RWPE1 (cell line): Measurements from ENCODE around the gene CYBC1.
"Not testable (repeated sequence)": the region's sequence is repeated elsewhere in the genome, so short reads cannot be mapped to it uniquely, and the experiment has no call there.

ENCODE experiments used
- CTCF ChIA-PET: fragments of 350-600 bp; sonication (Branson Sonifier 250); formaldehyde crosslinking; extraction: SDS; loops from one replicate; lab custom pipeline; 2021; lab: Yijun Ruan, JAX
- POLR2A ChIA-PET: fragments of 400-600 bp; formaldehyde crosslinking; extraction: SDS; loops from one replicate; lab custom pipeline; 2020; ENCODE audit warnings: antibody characterized with exemption; ENCODE audit not compliant: low non-redundant PET; lab: Yijun Ruan, JAX
- DNase-seq: peaks from one replicate; pipeline ENCODE4 v3.0.0; 2012; ENCODE audit warnings: low spot score
- H3K27ac ChIP-seq: fragments of 450-650 bp; 2 replicates; pipeline ENCODE4 v1.5.1; 2017
- TF ChIP-seq, protein P1 (sequence below): fragments of 450-650 bp; conservative IDR thresholded peaks from 2 replicates; pipeline ENCODE4 v1.5.1; 2017; ENCODE audit warnings: low read depth, mild to moderate bottlenecking

The CYBC1 gene

GRCh38 chr17:82468692-82469091 is 18.1 kb upstream of the CYBC1 start:
- TF ChIP-seq, protein P1, sequence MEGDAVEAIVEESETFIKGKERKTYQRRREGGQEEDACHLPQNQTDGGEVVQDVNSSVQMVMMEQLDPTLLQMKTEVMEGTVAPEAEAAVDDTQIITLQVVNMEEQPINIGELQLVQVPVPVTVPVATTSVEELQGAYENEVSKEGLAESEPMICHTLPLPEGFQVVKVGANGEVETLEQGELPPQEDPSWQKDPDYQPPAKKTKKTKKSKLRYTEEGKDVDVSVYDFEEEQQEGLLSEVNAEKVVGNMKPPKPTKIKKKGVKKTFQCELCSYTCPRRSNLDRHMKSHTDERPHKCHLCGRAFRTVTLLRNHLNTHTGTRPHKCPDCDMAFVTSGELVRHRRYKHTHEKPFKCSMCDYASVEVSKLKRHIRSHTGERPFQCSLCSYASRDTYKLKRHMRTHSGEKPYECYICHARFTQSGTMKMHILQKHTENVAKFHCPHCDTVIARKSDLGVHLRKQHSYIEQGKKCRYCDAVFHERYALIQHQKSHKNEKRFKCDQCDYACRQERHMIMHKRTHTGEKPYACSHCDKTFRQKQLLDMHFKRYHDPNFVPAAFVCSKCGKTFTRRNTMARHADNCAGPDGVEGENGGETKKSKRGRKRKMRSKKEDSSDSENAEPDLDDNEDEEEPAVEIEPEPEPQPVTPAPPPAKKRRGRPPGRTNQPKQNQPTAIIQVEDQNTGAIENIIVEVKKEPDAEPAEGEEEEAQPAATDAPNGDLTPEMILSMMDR, result no peak
- no peak overlapping the region for H3K27ac ChIP-seq
- ChIA-PET CTCF (no interaction called here), POLR2A (no interaction called here)
- DNase-seq, result no peak

GRCh38 chr17:82465023-82465603 is 14.6 kb upstream of the CYBC1 start:
- TF ChIP-seq, protein P1, result no peak
- peak overlapping the region; percentile 16 for H3K27ac ChIP-seq
- ChIA-PET POLR2A (no interaction called here), CTCF (no interaction called here)
- DNase-seq, result no peak

DNA sequence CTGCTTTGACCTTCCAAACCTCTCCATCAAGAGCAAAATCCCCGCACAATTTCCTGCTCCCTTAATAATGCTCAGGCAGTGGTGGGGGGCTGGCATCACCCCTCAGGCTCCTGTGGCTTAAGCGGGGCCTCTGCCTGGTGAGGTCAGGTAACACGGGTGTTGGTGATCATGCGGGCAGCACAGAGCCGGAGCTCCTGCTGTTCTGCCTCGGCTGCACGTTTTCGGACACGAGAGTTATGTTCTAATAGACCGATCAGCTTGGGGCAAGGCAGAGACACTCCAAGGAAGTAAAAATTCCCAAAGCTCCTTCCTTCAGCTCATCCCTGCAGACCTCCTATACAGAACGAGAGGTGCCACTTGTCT is 14.0 kb upstream of the CYBC1 start:
- POLR2A ChIA-PET, result no interaction called here
- TF ChIP-seq, protein P1, result no peak
- H3K27ac ChIP-seq, result peak overlapping the region; percentile 16
- no peak for DNase-seq
- CTCF ChIA-PET, result interaction anchor here (0.6 kb wide), 1 partner anchor 90 kb away, joined by 3 read pairs; no protein-coding TSS in a partner anchor

GRCh38 chr17:82463925-82464566 is 13.5 kb upstream of the CYBC1 start:
- TF ChIP-seq, protein P1, result no peak
- POLR2A ChIA-PET, result no interaction called here
- DNase-seq, result no peak
- peak overlapping the region; percentile 16 for H3K27ac ChIP-seq
- CTCF ChIA-PET, result interaction anchor here (0.6 kb wide), 3 partner anchors 15 to 90 kb away, joined by 3 read pairs; no protein-coding TSS in a partner anchor

- H3K27ac ChIP-seq, result peak overlapping the region; percentile 16
- ChIA-PET CTCF (interaction anchor here (0.6 kb wide), 1 partner anchor 74 kb away, joined by 3 read pairs; no protein-coding TSS in a partner anchor), POLR2A (no interaction called here)
- DNase-seq, result no peak
- TF ChIP-seq, protein P1, result no peak
These were observed 12.8 kb upstream of the CYBC1 start for GRCh38 chr17:82463391-82463790.

- no peak for DNase-seq
- CTCF ChIA-PET, result no interaction called here
- H3K27ac ChIP-seq, result peak overlapping the region; percentile 27
- POLR2A ChIA-PET, result interaction anchor here (0.6 kb wide), 1 partner anchor 35 kb away, joined by 4 read pairs; no protein-coding TSS in a partner anchor
- TF ChIP-seq, protein P1, result no peak
These were observed 11.4 kb upstream of the CYBC1 start for GRCh38 chr17:82461827-82462524.

DNA sequence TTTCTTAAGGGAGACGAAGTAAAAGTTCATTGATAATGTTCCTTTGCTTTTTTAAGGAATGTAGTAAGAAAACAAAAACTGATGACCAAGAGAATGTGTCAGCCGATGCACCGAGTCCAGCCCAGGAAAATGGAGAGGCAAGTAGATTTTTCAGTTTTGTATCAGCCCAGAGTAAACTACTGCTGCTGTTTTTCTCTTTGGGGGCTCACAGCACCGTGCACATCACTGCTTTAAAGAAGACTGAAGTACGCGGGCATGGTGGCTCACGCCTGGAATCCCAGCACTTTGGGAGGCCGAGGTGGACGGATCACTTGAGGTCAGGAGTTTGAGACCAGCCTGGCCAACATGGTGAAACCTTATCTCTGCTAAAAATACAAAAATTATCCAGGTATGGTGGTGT is 9.4 kb upstream of the CYBC1 start:
- peak overlapping the region; percentile 98 for H3K27ac ChIP-seq
- CTCF ChIA-PET, result interaction anchor here (0.7 kb wide), 1 partner anchor 109 kb away, joined by 3 read pairs; no protein-coding TSS in a partner anchor
- POLR2A ChIA-PET, DNase-seq: not testable (repeated sequence)
